Activated naive CD4-positive, alpha-beta T cell treated with anti-CD3 and anti-CD28 coated beads, Interleukin-2, amount 10 ng/mL, durations not matched to agents 7 days and 5 days (primary cell): ENCODE measurements around the gene EPHA3.

ENCODE experiments used
- CTCF ChIA-PET: fragments of 350-600 bp; sonication (Branson Sonifier 250); formaldehyde crosslinking; loops from one replicate; lab custom pipeline; 2021; ENCODE audit warnings: antibody characterized with exemption; lab: Charles Lee
- DNase-seq: peaks from one replicate; pipeline ENCODE4 v3.0.0-alpha.2; 2020
- H3K27ac Mint-ChIP-seq: one replicate; pipeline ENCODE4 v1.8.0; 2021; ENCODE audit warnings: mild to moderate bottlenecking, moderate library complexity, mixed read lengths
- H3K27me3 Mint-ChIP-seq: one replicate; pipeline ENCODE4 v1.8.0; 2021; ENCODE audit warnings: mild to moderate bottlenecking, mixed read lengths
- H3K36me3 Mint-ChIP-seq: one replicate; pipeline ENCODE4 v1.8.0; 2021; ENCODE audit warnings: mixed read lengths
- H3K4me1 Mint-ChIP-seq: one replicate; pipeline ENCODE4 v1.8.0; 2021; ENCODE audit warnings: mixed read lengths
- H3K4me3 Mint-ChIP-seq: one replicate; pipeline ENCODE4 v1.8.0; 2021; ENCODE audit warnings: mild to moderate bottlenecking, moderate library complexity, mixed read lengths
- H3K9me3 Mint-ChIP-seq: one replicate; pipeline ENCODE4 v1.8.0; 2021; ENCODE audit warnings: mixed read lengths

The EPHA3 gene

GRCh38 chr3:89360156-89360555 lies 252.7 kb downstream of the EPHA3 start:
- no peaks in the 10 kb centered on the region for H3K4me1 Mint-ChIP-seq
- no peaks in the 10 kb centered on the region for H3K27me3 Mint-ChIP-seq
- no peaks in the 10 kb centered on the region for H3K36me3 Mint-ChIP-seq
- no peak for DNase-seq
- H3K9me3 Mint-ChIP-seq: peaks cover 6% of the 10 kb centered on the region
- CTCF ChIA-PET: no interaction called here
- no peak overlapping the region for H3K27ac Mint-ChIP-seq
- H3K4me3 Mint-ChIP-seq: no peak overlapping the region

GRCh38 chr3:89362496-89362895 lies 255.1 kb downstream of the EPHA3 start:
- Mint-ChIP-seq H3K4me1 (no peaks in the 10 kb centered on the region), H3K27ac (no peak overlapping the region), H3K36me3 (no peaks in the 10 kb centered on the region), H3K4me3 (no peak overlapping the region), H3K9me3 (peaks cover 5% of the 10 kb centered on the region), H3K27me3 (no peaks in the 10 kb centered on the region)
- CTCF ChIA-PET: no interaction called here
- no peak for DNase-seq

GRCh38 chr3:89363171-89363570 lies 255.8 kb downstream of the EPHA3 start:
- no peak for DNase-seq
- Mint-ChIP-seq H3K27ac (no peak overlapping the region), H3K36me3 (no peaks in the 10 kb centered on the region), H3K27me3 (no peaks in the 10 kb centered on the region), H3K4me3 (no peak overlapping the region), H3K9me3 (peaks cover 5% of the 10 kb centered on the region), H3K4me1 (no peaks in the 10 kb centered on the region)
- CTCF ChIA-PET: no interaction called here

- H3K9me3 Mint-ChIP-seq: peaks cover 7% of the 10 kb centered on the region
- CTCF ChIA-PET: no interaction called here
- no peak for DNase-seq
- no peaks in the 10 kb centered on the region for H3K36me3 Mint-ChIP-seq
- H3K27ac Mint-ChIP-seq: no peak overlapping the region
- no peaks in the 10 kb centered on the region for H3K27me3 Mint-ChIP-seq
- no peak overlapping the region for H3K4me3 Mint-ChIP-seq
- no peaks in the 10 kb centered on the region for H3K4me1 Mint-ChIP-seq
These were observed 256.9 kb downstream of the EPHA3 start for GRCh38 chr3:89364314-89364713.

GRCh38 chr3:89367166-89367565 lies 259.7 kb downstream of the EPHA3 start:
- CTCF ChIA-PET: no interaction called here
- H3K27ac Mint-ChIP-seq: no peak overlapping the region
- no peaks in the 10 kb centered on the region for H3K36me3 Mint-ChIP-seq
- H3K4me3 Mint-ChIP-seq: no peak overlapping the region
- DNase-seq: no peak
- H3K4me1 Mint-ChIP-seq: no peaks in the 10 kb centered on the region
- H3K27me3 Mint-ChIP-seq: no peaks in the 10 kb centered on the region
- H3K9me3 Mint-ChIP-seq: peaks cover 6% of the 10 kb centered on the region

GRCh38 chr3:89368846-89369245 lies 261.4 kb downstream of the EPHA3 start:
- Mint-ChIP-seq H3K27ac (no peak overlapping the region), H3K9me3 (peaks cover 6% of the 10 kb centered on the region), H3K36me3 (no peaks in the 10 kb centered on the region), H3K4me1 (no peaks in the 10 kb centered on the region), H3K27me3 (no peaks in the 10 kb centered on the region), H3K4me3 (no peak overlapping the region)
- CTCF ChIA-PET: no interaction called here
- no peak for DNase-seq

GRCh38 chr3:89372456-89372855 lies 265.0 kb downstream of the EPHA3 start:
- DNase-seq: no peak
- H3K4me3 Mint-ChIP-seq: no peak overlapping the region
- H3K4me1 Mint-ChIP-seq: no peaks in the 10 kb centered on the region
- H3K27ac Mint-ChIP-seq: no peak overlapping the region
- H3K27me3 Mint-ChIP-seq: no peaks in the 10 kb centered on the region
- H3K9me3 Mint-ChIP-seq: peaks cover 4% of the 10 kb centered on the region
- H3K36me3 Mint-ChIP-seq: no peaks in the 10 kb centered on the region
- CTCF ChIA-PET: no interaction called here

GRCh38 chr3:89373434-89373833 lies 266.0 kb downstream of the EPHA3 start:
- Mint-ChIP-seq H3K4me3 (no peak overlapping the region), H3K9me3 (peaks cover 4% of the 10 kb centered on the region)

GRCh38 chr3:89375451-89375850 lies 268.0 kb downstream of the EPHA3 start:
- H3K27ac Mint-ChIP-seq: no peak overlapping the region
- H3K27me3 Mint-ChIP-seq: no peaks in the 10 kb centered on the region
- CTCF ChIA-PET: no interaction called here
- no peaks in the 10 kb centered on the region for H3K4me1 Mint-ChIP-seq
- no peaks in the 10 kb centered on the region for H3K36me3 Mint-ChIP-seq
- no peaks in the 10 kb centered on the region for H3K9me3 Mint-ChIP-seq
- DNase-seq: no peak
- no peak overlapping the region for H3K4me3 Mint-ChIP-seq

More at GRCh38 chr3:89373434-89373833, 266.0 kb downstream of the EPHA3 start:
- Mint-ChIP-seq H3K36me3 (no peaks in the 10 kb centered on the region), H3K27ac (no peak overlapping the region), H3K27me3 (no peaks in the 10 kb centered on the region), H3K4me1 (no peaks in the 10 kb centered on the region)
- CTCF ChIA-PET: no interaction called here
- DNase-seq: no peak

GRCh38 chr3:89380016-89380415 lies 272.6 kb downstream of the EPHA3 start:
- H3K27ac Mint-ChIP-seq: no peak overlapping the region
- CTCF ChIA-PET: no interaction called here
- H3K4me3 Mint-ChIP-seq: no peak overlapping the region

GRCh38 chr3:89392991-89393390 lies 285.6 kb downstream of the EPHA3 start:
- Mint-ChIP-seq H3K9me3 (peaks cover 3% of the 10 kb centered on the region), H3K4me3 (no peak overlapping the region), H3K27ac (no peak overlapping the region), H3K36me3 (no peaks in the 10 kb centered on the region), H3K27me3 (no peaks in the 10 kb centered on the region), H3K4me1 (no peaks in the 10 kb centered on the region)
- CTCF ChIA-PET: no interaction called here
- no peak for DNase-seq

More at GRCh38 chr3:89380016-89380415, 272.6 kb downstream of the EPHA3 start:
- Mint-ChIP-seq H3K4me1 (no peaks in the 10 kb centered on the region), H3K9me3 (peaks cover 7% of the 10 kb centered on the region), H3K27me3 (no peaks in the 10 kb centered on the region), H3K36me3 (no peaks in the 10 kb centered on the region)
- DNase-seq: no peak

- H3K4me3 Mint-ChIP-seq: no peak overlapping the region
- H3K27ac Mint-ChIP-seq: no peak overlapping the region
- H3K9me3 Mint-ChIP-seq: peaks cover 3% of the 10 kb centered on the region
- CTCF ChIA-PET: no interaction called here
- DNase-seq: no peak
- H3K4me1 Mint-ChIP-seq: no peaks in the 10 kb centered on the region
- no peaks in the 10 kb centered on the region for H3K27me3 Mint-ChIP-seq
- H3K36me3 Mint-ChIP-seq: no peaks in the 10 kb centered on the region
These were observed 288.0 kb downstream of the EPHA3 start for GRCh38 chr3:89395456-89395855.

- CTCF ChIA-PET: no interaction called here
- no peak for DNase-seq
- Mint-ChIP-seq H3K4me1 (no peaks in the 10 kb centered on the region), H3K9me3 (peaks cover 6% of the 10 kb centered on the region), H3K27me3 (no peaks in the 10 kb centered on the region), H3K4me3 (no peak overlapping the region), H3K36me3 (no peaks in the 10 kb centered on the region), H3K27ac (no peak overlapping the region)
These were observed 288.6 kb downstream of the EPHA3 start for GRCh38 chr3:89395996-89396395.

GRCh38 chr3:89402051-89402450 lies 294.6 kb downstream of the EPHA3 start:
- Mint-ChIP-seq H3K4me3 (no peak overlapping the region), H3K4me1 (no peaks in the 10 kb centered on the region), H3K27me3 (no peaks in the 10 kb centered on the region), H3K27ac (no peak overlapping the region), H3K36me3 (no peaks in the 10 kb centered on the region), H3K9me3 (peaks cover 3% of the 10 kb centered on the region)
- CTCF ChIA-PET: no interaction called here
- DNase-seq: no peak

GRCh38 chr3:89405176-89405575 lies 297.8 kb downstream of the EPHA3 start:
- CTCF ChIA-PET: no interaction called here

GRCh38 chr3:89405593-89405992 lies 298.2 kb downstream of the EPHA3 start:
- no peaks in the 10 kb centered on the region for H3K4me1 Mint-ChIP-seq
- H3K27me3 Mint-ChIP-seq: no peaks in the 10 kb centered on the region
- no peak overlapping the region for H3K4me3 Mint-ChIP-seq
- no peak for DNase-seq
- no peaks in the 10 kb centered on the region for H3K36me3 Mint-ChIP-seq
- no peak overlapping the region for H3K27ac Mint-ChIP-seq
- peaks cover 3% of the 10 kb centered on the region for H3K9me3 Mint-ChIP-seq
- CTCF ChIA-PET: no interaction called here

More at GRCh38 chr3:89405176-89405575, 297.8 kb downstream of the EPHA3 start:
- H3K4me3 Mint-ChIP-seq: no peak overlapping the region
- H3K27me3 Mint-ChIP-seq: no peaks in the 10 kb centered on the region
- no peaks in the 10 kb centered on the region for H3K36me3 Mint-ChIP-seq
- H3K9me3 Mint-ChIP-seq: peaks cover 3% of the 10 kb centered on the region
- no peaks in the 10 kb centered on the region for H3K4me1 Mint-ChIP-seq
- DNase-seq: no peak
- H3K27ac Mint-ChIP-seq: no peak overlapping the region
